22Rv1 (cell line): Measurements from ENCODE around the gene ARSG.

Experiments
- H3K27ac ChIP-seq: fragments of 450-650 bp; 2 replicates; pipeline ENCODE4 v1.5.1; 2017
- ZFX ChIP-seq: fragments of 450-650 bp; IDR thresholded peaks from 2 replicates; pipeline ENCODE4 v1.6.1; 2017; ENCODE audit warnings: antibody characterized with exemption, borderline replicate concordance
- TF ChIP-seq, protein P1 (sequence below): fragments of 450-650 bp; IDR thresholded peaks from 2 replicates; pipeline ENCODE4 v1.5.1; 2017; ENCODE audit warnings: mild to moderate bottlenecking

ARSG gene

GRCh38 chr17:68427575-68427974 lies 136.3 kb downstream of the ARSG start:
- no peak overlapping the region for H3K27ac ChIP-seq
- TF ChIP-seq, protein P1, sequence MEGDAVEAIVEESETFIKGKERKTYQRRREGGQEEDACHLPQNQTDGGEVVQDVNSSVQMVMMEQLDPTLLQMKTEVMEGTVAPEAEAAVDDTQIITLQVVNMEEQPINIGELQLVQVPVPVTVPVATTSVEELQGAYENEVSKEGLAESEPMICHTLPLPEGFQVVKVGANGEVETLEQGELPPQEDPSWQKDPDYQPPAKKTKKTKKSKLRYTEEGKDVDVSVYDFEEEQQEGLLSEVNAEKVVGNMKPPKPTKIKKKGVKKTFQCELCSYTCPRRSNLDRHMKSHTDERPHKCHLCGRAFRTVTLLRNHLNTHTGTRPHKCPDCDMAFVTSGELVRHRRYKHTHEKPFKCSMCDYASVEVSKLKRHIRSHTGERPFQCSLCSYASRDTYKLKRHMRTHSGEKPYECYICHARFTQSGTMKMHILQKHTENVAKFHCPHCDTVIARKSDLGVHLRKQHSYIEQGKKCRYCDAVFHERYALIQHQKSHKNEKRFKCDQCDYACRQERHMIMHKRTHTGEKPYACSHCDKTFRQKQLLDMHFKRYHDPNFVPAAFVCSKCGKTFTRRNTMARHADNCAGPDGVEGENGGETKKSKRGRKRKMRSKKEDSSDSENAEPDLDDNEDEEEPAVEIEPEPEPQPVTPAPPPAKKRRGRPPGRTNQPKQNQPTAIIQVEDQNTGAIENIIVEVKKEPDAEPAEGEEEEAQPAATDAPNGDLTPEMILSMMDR, result no peak
- no peak for TF ChIP-seq ZFX

- H3K27ac ChIP-seq, result no peak overlapping the region
- TF ChIP-seq ZFX, result no peak
- TF ChIP-seq, protein P1, result no peak
Measured at GRCh38 chr17:68428498-68429172, 137.3 kb downstream of the ARSG start.

GRCh38 chr17:68429881-68430280 lies 138.6 kb downstream of the ARSG start:
- no peak overlapping the region for H3K27ac ChIP-seq
- no peak for TF ChIP-seq ZFX
- TF ChIP-seq, protein P1, result no peak

DNA sequence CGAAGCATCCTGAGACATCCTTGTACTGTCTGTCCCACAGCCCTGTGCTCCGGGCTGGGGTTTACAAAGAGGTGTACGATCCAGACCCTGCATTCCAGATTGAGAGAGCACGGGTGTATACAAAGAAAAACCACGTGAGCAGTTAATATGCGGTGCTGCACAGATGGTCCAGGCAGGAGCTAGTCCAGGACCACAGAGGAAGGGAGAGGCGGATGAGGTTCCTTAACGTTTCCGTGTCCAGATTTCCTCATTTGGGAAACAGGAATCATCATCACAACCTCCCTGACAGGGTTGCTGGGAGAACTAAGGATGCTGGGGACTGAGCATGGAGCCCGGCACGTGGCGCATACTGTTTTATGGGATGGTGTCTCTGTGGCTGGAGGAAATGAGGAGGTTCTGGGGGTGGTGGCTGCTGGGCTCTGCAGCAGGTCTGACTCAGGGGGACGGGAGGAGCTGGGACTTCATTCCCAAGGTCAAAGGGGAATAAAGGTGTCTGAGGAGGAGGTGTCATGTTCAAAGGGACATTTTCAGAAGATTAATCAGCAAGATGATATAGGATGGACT lies 139.8 kb downstream of the ARSG start:
- no peak overlapping the region for H3K27ac ChIP-seq
- TF ChIP-seq, protein P1, result no peak
- TF ChIP-seq ZFX, result no peak

GRCh38 chr17:68431661-68432071 lies 140.4 kb downstream of the ARSG start:
- TF ChIP-seq, protein P1, result peak; percentile 46
- TF ChIP-seq ZFX, result no peak
- H3K27ac ChIP-seq, result no peak overlapping the region

- no peak overlapping the region for H3K27ac ChIP-seq
- TF ChIP-seq, protein P1, result peak; percentile 8; the same call in 1 of the 2 replicates
- no peak for TF ChIP-seq ZFX
Measured at GRCh38 chr17:68432086-68432864, 141.0 kb downstream of the ARSG start.

- no peak overlapping the region for H3K27ac ChIP-seq
- TF ChIP-seq ZFX, result no peak
- TF ChIP-seq, protein P1, result no peak
Measured at GRCh38 chr17:68433211-68433610, 141.9 kb downstream of the ARSG start.
